ENCODE data around the gene MAPK8IP3.
"Not testable (repeated sequence)": the region's sequence is repeated elsewhere in the genome, so short reads cannot be mapped to it uniquely, and the experiment has no call there.

The MAPK8IP3 gene

DNA sequence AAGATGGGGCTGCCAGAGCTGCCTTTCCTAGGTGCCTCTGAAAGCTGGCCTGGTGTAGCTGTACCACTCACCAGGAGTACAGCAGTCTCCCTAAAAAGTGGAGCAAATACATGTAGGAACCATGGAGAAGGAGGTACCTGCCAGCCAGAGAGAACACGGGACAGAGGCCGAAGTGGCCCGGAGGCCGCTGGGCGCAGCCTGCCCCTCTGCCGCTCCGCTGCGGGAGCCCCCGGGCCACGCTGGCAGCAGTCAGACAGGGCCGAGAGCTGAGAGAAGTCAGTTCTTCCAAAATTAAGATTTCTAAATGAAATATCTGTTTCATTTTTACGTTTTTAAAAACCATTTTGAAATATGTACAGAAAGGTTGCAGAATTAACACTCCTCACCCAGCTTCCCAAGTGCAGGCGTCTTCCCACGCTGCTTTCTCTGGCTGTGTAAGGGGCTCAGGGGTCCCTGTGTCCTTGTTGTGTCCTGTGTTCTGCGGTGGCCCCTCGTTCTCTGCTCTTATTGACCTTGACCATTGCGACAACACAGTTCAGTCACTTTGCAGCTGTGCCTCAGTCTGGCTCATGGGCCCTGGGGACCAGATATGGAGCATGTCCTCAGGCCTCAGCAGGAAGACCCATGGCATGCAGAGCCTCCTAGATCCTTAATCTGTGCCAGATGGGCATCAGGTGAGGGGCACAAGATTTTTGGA, 5.0 kb downstream of the MAPK8IP3 start:
- in situ Hi-C loops (cut with MboI; ENCODE audit: low sequenced_read_pairs): no loop called here

DNA sequence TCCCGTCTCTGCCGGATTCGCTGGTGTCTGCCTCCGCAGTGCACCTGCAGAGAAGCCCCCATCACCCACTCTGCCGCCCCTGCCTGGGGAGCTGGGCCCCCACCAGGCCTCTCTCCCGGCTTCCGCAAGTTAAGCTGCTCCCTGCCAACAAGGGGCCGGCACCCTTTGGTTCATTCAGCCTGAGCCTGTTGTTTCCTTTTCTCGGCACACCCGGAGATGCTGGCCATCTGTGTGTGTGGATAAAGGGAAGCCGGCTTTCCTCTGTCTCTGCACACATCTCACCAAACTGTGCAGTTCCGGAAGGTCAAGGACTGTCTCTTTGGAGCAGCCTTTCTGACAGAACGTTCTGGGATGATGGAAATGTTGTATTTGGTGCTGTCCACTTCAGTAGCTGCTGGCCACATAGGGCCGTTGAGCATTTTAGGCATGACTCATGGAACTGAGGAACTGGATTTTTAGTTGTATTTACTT, 6.8 kb downstream of the MAPK8IP3 start:
- in situ Hi-C loops (cut with MboI; ENCODE audit: low sequenced_read_pairs): no loop called here

DNA sequence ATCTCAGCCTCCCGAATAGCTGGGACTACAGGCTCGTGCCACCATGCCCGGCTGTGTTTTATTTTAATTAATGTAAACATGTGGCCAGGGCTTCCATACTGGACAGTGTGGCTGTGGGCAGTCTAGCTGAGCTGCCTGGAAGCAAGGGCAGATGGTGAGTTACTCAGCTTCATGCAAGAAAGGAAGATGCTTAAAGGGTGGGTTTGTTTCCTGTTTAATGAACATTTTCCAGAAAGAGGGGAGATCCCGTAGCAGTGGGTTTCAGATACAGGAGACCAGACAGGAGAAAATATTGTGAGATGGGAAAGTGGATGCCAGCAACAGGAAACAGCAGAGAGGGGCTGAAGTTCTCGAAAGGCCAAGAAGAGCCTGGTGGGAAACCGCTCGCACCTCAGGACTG, 7.3 kb downstream of the MAPK8IP3 start:
- in situ Hi-C loops (cut with MboI; ENCODE audit: low sequenced_read_pairs): no loop called here

DNA sequence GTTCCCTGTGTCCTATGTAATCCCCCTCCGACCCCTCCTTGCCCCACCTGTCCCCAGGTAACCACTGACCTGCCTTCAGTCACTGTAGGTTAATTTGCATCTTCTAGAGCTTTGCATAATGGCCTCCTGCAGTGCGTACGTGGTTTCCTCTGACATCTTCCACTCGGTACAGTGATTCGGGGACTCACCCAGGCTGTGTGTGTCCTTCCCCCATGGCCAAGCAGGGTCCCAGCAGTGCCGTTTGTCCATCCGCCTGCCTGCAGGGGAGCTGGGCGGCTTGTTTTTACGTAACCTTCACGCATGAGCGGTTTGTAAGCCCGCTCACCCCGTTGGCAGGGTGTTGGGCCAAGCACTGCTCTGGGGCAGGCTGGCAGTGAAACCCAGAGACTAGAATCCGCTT, 7.9 kb downstream of the MAPK8IP3 start:
- in situ Hi-C loops (cut with MboI; ENCODE audit: low sequenced_read_pairs): no loop called here

DNA sequence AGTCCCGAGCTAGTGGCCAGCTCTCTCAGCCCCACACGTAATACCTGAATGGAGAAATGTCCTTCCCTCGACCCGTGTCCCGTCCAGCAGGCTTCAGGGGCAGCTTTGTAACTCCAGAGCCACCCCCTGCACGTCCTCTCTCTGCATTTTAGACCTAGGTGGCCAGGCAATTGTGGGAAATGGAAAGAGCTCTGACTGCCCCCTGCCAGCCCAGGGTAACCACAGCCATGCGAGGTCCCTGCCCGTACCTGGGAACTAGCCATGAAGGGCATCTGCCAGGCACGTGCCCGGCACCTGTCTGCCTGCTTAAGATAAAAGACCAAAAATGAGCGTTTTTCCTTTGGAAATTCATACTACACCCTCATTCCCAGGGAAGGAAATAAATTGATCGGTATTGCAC, 9.2 kb downstream of the MAPK8IP3 start:
- in situ Hi-C loops (cut with MboI; ENCODE audit: low sequenced_read_pairs): no loop called here

DNA sequence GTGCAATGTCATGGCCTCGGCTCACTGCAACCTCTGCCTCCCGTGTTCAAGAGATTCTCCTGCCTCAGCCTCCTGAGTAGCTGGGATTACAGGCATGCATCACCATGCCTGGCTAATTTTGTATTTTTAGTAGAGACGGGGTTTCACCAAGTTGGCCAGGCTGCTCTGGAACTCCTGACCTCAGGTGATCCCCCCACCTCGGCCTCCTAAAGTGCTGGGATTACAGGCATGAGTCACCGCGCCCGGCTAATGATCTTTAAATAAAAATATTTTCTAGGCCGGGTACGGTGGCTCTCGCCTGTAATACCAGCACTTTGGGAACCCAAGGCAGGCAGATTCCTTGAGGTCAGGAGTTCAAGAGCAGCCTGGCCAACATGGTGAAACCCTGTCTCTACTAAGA, 12.2 kb downstream of the MAPK8IP3 start:
- in situ Hi-C loops (cut with MboI; ENCODE audit: low sequenced_read_pairs): not testable (repeated sequence)

DNA sequence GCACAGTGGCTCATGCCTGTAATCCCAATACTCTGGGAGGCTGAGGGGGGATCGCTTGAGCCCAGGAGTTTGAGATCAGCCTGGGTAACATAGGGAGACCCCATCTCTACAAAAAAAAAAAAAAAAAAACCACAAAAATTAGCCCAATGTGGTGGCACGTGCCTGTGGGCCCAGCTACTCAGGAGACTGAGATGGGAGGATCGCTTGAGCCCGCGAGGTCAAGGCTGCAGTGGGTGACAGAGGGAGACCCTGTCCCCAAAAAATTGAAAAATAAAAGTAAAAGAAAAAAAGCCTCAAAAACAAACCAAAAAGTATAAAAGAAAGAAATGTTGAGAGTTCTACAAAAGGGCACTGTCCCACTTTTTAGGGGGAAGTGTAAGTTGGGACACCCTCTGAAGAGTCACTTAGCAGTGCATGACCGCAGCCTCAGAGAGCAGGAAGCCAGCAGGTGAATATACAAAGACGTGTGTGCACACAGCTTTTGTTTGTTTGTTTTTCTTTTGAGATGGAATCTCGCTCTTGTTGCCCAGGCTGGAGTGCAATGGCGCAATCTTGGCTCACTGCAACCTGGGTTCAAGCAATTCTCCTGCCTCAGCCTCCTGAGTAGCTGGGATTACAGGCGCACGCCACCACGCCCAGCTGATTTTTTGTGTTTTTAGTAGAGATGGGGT, 13.7 kb downstream of the MAPK8IP3 start:
- in situ Hi-C loops (cut with MboI; ENCODE audit: low sequenced_read_pairs): not testable (repeated sequence)

DNA sequence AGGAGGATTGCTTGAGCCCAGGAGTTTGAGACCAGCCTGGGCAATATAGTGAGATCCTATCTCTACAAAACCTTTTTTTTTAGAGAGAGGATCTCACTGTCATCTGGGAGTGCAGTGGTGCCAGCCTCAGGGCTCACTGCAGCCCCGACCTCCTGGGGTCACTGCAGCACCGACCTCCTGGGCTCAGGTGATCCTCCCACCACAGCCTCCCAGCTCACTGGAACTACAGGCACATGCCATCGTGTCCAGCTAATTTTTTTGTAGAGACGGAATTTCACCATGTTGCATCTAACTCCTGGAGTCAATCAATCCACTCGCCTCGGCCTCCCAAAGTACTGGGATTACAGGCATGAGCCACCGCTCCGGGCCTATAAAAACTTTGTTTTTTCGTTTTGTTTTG, 15.4 kb downstream of the MAPK8IP3 start:
- in situ Hi-C loops (cut with MboI; ENCODE audit: low sequenced_read_pairs): no loop called here

DNA sequence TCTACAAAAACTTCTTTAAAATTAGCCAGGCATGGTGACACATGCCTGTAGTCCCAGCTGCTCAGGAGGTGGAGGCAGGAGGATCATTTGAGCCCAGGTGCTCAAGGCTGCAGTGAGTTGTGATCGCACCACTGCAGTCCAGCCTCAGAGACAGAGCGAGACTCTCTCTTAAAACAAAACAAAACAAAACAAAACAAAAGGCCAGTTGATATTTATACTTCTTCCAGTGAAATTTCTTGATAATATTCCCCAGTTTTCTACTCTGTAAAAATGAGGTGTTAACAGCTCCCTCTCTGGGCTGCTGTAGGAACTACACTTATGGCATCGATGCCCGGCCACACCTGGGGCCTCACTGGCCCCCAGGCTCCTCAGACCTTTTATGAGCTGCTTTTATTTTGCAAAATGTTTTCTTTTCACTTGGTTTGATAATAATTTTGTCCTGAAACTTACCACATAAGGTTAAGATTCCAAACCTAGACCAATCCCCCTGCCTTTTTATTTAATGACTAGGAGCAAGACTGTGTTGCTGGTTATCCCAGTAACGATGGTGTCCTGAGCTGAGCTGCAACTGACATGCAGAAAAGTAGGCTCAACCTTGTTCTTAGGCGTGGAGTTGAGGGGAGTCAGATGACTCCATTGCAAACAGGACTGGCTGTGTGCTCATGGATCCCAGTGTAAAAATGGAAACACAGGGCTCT, 17.6 kb downstream of the MAPK8IP3 start:
- in situ Hi-C loops (cut with MboI; ENCODE audit: low sequenced_read_pairs): no loop called here

DNA sequence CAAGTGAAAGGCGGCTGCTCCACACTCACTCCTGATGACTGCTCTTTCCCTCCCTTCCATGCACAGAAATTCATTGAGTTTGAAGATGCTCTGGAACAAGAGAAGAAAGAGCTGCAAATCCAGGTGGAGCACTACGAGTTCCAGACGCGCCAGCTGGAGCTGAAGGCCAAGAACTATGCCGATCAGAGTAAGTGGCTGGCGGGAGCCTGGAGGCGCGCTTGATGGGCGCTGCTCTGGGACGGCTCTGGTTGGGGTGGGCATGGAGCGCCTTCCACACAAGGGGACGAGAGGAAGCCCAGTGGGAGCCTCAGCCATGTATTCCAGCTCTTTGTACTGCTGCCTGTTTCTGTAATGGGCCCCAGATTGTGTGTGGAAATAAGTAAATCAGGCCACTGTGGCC, 18.5 kb downstream of the MAPK8IP3 start:
- in situ Hi-C loops (cut with MboI; ENCODE audit: low sequenced_read_pairs): no loop called here

DNA sequence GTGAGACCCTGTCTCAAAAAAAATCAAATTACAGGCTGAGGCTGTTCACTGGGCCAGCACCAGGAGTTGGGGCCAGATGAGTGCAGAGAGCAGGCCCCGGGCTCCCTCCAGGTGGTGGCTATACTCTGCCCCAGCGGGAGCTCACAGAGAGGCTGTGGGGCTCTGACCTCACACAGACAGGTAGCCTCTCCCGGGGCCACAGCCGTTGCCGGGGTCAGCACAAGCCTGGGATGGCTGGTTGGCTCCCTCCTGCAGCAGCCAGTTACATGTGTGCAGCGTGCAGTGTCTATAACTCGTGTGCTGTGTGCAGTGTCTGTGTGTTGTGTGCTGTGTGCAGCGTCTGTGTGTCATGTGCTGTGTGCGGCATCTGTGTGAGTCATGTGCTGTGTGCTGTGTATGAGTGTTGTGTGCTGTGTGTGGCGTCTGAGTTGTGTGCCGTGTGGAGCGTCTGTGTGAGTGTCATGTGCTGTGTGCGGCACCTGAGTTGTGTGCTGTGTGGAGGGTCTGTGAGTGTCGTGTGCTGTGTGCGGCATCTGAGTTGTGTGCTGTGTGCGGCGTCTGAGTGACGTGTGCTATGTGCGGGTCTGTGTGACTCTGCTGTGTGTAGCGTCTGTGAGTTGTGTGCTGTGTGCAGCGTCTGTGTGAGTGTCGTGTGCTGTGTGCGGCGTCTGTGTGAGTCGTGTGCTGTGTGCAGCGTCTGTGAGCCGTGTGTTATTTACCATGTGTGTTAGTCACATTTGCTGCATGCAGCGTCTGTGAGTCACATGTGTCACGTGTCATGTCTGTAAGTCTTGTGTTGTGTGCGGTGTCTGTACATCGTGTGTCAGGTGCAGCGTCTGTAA, 20.9 kb downstream of the MAPK8IP3 start:
- in situ Hi-C loops (cut with MboI; ENCODE audit: low sequenced_read_pairs): no loop called here

DNA sequence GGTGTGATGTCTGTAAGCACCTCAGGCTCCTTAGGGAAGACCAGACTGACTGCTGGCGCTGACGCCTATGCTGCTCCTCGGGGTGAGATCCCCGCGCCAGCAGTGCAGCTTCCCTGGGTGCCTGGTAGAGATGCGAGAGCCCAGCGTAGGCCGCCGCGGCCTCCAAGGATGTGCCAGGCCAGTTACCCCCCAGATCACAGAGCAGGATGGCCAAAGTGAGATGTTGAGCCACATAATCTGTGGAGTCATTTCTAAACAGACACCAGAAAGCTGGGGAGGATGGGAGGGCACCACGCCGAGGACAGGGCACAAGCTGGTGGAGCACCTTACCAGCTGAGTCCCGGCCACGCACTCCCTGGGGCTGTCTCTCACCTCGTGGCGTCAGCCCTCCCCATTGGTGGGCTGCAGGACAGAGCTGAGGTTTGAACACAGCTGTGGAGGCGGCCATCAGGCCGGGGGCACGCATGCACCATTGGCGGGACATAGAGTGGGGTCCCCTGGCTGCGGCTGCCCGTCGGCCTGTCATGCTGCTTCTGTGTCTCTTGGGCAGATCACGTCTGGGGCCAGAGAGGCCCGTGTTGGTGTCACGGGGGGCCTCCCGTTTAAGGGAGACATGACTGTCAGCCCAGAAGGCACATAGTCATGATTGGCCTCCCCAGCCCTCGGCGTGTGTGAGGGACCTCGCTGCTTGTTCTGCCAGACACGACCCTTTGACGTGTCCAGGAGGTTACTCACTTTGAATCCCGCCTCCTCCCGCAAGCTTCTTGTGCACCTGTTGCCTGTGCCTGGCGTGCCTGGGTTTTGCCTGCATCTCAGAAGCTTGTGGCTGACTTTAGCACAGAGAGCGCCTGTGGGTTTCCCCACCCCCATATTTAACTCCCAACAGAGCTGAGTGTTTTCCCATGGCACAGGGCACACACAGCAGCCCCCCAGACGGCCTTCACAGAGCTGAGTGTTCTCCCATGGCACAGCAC, 21.9 kb downstream of the MAPK8IP3 start:
- in situ Hi-C loops (cut with MboI; ENCODE audit: low sequenced_read_pairs): no loop called here

DNA sequence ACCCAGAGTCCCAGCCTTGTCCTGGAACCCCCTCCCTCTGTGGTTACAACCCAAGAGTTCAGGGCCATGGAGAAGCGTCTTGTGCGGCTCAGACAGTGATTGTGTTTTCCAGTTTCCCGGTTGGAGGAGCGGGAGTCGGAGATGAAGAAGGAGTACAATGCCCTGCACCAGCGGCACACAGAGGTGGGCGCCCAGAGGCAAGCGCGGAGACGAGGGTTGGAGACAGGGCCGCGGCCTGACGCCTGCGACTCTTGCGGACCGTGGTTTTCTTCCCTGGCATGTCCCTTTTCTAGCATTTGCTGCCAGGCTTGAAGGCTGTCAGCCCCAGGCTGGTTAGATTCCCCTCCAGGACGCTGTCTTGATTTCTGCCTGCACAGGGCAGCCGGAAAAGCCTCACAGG, 23.0 kb downstream of the MAPK8IP3 start:
- in situ Hi-C loops (cut with MboI; ENCODE audit: low sequenced_read_pairs): no loop called here

DNA sequence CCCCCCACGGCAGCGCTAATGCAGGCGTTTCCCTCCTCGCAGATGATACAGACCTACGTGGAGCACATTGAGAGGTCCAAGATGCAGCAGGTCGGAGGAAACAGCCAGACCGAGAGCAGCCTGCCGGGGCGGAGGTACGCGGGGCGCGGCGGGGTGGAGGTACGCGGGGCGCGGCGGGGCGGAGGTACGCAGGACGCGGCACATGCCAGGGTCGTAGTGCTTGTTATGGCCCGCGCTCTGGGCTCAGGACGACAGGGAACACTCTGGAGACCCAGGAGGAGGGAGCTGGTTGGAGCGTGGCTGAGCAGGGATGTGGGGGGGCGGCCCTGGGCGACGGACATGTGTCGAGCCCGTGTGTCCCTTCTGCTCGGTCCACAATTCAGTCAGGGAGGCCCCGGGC, 23.4 kb downstream of the MAPK8IP3 start:
- in situ Hi-C loops (cut with MboI; ENCODE audit: low sequenced_read_pairs): no loop called here

DNA sequence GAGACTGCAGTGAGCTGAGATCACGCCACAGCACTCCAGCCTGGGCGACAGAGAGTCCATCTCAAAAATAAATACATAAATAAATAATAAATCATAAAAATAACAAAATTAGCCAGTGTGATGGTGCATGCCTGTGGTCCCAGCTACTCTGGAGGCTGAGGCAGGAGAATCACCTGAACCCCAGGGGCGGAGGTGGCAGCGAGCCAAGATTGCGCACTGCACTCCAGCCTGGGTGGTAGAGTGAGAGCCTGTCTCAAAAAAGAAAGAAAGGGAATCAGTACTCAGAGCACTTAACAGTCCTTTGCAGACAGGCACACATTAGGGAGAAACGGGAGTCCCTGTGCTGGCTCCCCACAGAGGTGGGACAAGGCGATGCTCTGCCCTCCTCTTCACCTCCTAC, 25.1 kb downstream of the MAPK8IP3 start:
- in situ Hi-C loops (cut with MboI; ENCODE audit: low sequenced_read_pairs): no loop called here

DNA sequence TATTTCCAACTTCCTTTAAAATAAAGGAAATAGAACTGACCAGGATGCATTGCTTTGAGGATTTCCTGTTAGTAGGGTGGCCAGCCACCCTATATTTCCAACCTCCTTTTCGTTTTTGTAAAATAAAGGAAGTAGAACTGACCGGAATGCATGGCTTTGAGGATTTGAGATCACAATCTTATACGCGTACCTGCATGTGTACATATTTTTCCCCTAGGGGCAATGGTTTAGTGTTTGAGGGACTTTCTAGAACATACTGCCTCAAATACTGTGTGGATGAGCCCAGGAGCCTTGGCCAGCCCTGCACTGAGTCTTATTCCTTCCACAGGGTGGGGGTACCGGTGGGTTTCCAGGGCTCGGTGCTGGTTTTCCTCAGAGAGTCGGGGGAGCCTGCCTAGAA, 25.6 kb downstream of the MAPK8IP3 start:
- in situ Hi-C loops (cut with MboI; ENCODE audit: low sequenced_read_pairs): no loop called here

DNA sequence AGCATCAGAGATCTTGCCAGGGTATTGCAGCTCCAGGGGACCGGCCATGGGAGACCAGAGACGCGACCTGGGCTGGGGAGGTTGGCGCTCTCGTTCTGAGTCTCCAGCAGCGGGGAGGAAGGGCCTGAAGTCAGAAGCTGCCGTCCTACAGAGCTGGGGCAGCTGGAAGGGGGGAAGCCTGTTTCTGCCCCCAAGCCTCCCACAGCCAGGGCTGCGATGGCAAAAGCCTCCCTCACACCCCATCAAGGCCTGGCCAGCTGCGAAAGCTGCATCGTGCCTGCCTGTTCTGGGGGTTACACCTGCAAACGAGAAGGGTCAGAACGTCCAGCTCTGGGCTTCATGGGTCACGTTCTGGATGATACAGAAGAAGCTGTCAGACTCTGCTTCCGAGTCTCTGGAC, 26.1 kb downstream of the MAPK8IP3 start:
- in situ Hi-C loops (cut with MboI; ENCODE audit: low sequenced_read_pairs): no loop called here

DNA sequence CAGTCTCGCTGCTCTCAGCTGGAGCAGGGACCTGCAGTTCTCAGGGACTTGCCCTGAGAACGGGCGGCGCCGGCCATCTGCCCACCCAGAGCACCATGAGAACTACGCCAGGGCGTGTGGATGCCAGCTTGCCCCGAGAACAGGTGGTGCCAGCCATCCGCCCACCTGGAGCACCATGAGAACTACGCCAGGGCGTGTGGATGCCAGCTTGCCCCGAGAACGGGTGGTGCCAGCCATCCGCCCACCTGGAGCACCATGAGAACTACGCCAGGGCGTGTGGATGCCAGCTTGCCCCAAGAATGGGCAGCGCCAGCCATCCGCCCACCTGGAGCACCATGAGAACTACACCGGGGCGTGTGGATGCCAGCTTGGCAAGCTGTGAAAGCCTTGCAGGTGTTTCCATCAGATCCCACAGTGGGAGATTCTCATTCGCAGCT, 26.6 kb downstream of the MAPK8IP3 start:
- in situ Hi-C loops (cut with MboI; ENCODE audit: low sequenced_read_pairs): not testable (repeated sequence)

DNA sequence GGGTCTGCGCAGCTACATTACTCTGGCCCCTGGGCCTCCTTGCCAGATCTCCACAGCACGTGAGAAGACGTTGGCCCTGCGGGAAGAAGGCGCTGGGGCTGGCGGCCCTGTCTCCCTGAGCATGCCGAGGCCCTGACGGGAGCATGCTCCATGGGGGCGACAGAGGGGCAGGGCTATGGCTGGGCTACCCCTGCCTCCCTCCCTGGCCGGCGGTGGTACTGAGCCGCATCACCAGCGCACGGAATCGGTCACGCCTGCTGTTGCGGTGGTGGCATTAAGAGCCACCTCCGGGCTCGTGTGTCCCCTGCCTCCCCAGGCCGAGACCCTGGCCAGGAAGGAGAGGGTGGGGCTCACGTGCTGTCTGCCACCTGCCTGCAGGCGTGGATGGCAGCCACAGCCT, 28.1 kb downstream of the MAPK8IP3 start:
- in situ Hi-C loops (cut with MboI; ENCODE audit: low sequenced_read_pairs): no loop called here

DNA sequence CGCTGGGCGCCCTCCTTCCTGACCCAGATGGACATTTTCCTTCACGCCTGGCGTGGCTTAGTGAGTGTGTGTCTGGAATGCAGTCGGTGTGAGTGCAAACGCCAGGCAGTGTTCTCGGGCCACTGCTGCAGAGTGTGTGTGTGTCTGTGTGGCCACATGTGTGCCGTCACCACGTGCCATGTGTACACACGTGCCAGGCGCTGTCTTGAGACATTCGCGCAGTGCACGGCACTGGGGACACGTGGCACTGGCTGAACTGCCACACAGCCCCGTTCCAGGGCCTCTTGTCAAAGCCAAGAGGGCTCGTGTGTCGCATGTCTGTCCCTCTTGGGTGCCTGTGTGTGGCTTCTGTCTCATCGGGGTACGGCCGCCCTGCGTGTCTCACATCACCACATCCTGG, 28.8 kb downstream of the MAPK8IP3 start:
- in situ Hi-C loops (cut with MboI; ENCODE audit: low sequenced_read_pairs): no loop called here
